GM21737 (cell line): ENCODE results near the gene ATP8B1.
A peak's percentile ranks its signal among the peaks of the same experiment; 100 is the strongest.

Experiments used
- ATAC-seq: cut with Tn5 transposase; IDR thresholded peaks from one replicate; pipeline ENCODE4 v1.9.1; 2021; ENCODE audit warnings: mild to moderate bottlenecking, moderate library complexity; ENCODE audit not compliant: unreplicated experiment

ATP8B1 gene

DNA sequence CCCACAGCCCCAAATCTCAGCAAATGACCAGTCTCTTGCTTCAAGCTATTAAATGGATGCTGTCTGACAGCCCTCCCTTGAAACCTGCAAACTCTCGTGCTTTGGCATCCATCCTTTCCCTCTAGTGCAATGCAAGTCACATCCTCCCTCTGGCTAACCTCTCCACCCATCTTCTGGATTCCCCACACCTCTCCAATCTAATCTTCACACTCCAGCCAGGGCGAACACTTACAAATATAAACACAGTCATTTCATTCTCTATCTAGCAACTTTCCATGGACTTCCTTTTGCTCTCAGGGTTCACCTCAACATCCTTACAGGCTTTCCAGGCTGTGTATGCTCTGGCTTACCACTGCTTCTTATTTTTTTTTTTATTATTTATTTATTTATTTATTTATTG, 171.4 kb downstream of the ATP8B1 start:
- no peak for ATAC-seq

DNA sequence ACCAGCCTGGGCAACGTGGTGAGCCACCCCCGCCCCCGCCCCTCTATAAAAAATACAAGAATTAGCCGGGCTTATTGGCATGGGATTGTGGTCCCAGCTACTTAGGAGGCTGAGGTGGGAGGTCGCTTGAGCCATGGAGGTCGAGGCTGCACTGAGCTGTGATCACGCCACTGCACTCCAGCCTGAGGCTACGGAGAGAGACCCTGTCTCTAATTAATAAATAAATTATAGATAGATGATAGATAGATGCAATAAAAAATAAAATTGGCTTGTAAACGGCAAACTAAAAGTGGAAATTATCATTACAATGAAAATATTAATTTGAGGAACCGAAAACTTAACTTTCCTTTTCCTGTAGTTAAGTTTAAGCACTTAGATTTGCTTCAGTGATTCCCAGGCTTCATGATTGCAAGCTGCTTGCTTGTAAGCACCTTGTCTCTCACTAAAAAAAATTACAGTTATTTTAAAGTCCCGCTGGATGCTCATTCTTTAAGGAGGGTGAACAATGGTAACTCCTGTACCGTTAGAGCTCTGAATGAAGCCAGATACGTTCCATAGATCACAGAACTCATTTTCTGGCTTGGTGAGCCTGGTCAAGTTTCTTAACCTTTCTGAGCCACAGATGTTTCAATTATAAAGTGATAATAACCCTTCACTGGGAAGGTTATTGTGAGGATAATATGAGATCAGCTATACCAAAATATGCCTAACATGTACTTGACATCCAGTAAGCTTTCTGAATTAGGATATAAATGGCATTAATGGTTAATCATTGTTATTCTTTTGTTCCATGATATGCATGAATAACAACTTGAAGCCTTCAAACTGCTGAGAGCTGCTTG, 172.1 kb downstream of the ATP8B1 start:
- no peak for ATAC-seq

DNA sequence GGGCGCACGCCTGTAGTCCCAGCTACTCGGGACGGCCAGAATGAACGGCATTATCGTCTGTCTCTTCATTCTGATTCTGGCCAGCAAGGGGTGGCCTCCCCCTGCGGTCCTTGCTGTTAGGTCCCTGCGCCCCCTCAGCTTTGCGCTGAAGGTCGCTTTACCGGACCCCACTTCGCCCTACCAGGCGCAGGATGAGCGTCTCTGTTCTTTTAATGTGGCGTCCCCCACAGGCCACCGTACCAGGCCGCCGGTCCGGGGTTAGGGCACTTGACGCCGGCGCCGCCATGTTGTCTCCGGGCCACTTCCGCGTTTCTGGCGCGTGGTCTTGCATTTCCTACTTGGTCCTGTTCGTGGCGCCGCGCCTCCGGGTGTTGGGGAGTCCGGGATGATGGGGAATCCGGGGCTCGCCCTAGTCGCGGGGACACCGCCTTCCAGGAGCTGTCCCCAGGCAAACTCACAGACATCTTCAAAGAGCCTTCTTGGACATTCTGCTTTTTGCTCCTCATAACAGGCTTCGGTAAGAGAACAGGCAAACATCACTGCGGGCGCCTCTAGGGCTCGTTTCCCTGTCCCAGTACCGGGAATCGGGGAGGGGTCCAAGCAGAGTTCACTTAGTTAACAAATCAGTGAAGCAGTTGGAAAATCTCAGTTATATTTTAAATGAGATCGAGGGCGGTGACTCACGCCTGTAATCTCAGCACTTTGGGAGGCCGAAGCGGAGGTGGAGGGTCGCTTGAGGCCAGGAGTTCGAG, 172.9 kb downstream of the ATP8B1 start:
- peak; percentile 88 for ATAC-seq

- no peak for ATAC-seq
These were observed 173.7 kb downstream of the ATP8B1 start for GRCh38 chr18:57629422-57629821.

GRCh38 chr18:57627488-57627887, 175.6 kb downstream of the ATP8B1 start:
- ATAC-seq: no peak

- no peak for ATAC-seq
These were observed 178.1 kb downstream of the ATP8B1 start for GRCh38 chr18:57624988-57625387.

- ATAC-seq: peak; percentile 17
These were observed 181.9 kb downstream of the ATP8B1 start for GRCh38 chr18:57621246-57621604.

DNA sequence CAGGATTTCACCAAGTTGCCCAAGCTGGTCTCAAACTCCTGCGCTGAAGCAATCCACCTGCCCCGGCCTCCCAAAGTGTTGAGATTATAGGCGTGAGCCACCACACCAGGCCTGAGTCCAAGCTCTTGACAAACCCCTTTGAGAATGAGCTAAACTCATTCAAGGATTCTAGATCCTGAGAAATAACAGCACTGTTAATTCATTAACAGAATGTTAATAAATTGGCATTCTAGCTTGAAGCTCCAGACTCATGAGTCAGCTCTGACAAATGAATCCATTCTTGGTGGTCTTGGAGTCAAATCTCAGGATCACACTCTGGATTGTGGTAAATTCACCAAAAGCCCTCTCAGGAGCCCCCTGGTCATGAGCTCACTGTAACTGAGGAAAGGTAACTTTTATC, 183.2 kb downstream of the ATP8B1 start:
- ATAC-seq: no peak

GRCh38 chr18:57618910-57619309, 184.2 kb downstream of the ATP8B1 start:
- no peak for ATAC-seq

- ATAC-seq: no peak
These were observed 199.2 kb downstream of the ATP8B1 start for GRCh38 chr18:57603871-57604270.
